ENCODE measurements around the gene ANKS1B. TPM values are rescaled to one million over a fixed set of nuclear protein-coding genes. Genes with fewer than 3 reads are reported as not detected.

The ANKS1B gene
- total and polyA plus RNA-seq, 3 experiments from 2014 or later, result 0.39 to 0.60 TPM; not detected in 1

DNA sequence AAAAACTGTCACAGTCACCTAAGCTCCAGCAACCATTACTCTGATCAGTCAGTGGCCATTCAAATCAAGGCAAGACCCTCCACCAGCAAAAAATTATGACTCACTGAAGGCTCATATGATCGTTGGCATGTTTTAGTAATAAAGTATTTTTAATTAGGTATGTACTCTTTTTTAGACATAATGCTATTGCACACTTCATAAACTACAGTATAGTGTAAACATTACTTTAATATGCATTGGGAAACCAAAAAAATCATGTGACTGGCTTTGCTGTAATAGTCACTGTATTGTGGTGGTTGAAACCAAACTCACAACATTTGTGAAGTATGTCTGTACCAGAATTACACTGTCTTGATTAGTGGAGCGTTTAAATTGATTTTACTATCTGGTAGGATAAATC is 471.7 kb downstream of the ANKS1B start:
- H3K4me1 ChIP-seq (ENCODE audit: insufficient read depth, low read length), result no peaks in the 10 kb centered on the region
- H3K27ac Mint-ChIP-seq, result no peak overlapping the region
- ChIA-PET POLR2A (no interaction called here), CTCF (no interaction called here)
- no peaks in the 10 kb centered on the region for H3K36me3 Mint-ChIP-seq
- no peak overlapping the region for H3K27ac ChIP-seq (ENCODE audit: low read depth, low read length)
- no peaks in the 10 kb centered on the region for H3K27me3 Mint-ChIP-seq
- H3K4me3 ChIP-seq (ENCODE audit: low read length), result no peak overlapping the region
- H3K27me3 ChIP-seq (ENCODE audit: insufficient read depth, low read length, poor library complexity, severe bottlenecking), result no peaks in the 10 kb centered on the region
- no peak overlapping the region for H3K4me3 Mint-ChIP-seq
- H3K36me3 ChIP-seq (ENCODE audit: insufficient read depth, low read length), result no peaks in the 10 kb centered on the region
- DNase-seq, result no peak
- H3K9me3 ChIP-seq (ENCODE audit: low read length), result no peaks in the 10 kb centered on the region
- peaks cover 3 to 11% (median 6%) of the 10 kb centered on the region in 5 donors for H3K9me3 Mint-ChIP-seq
- no peaks in the 10 kb centered on the region for H3K4me1 Mint-ChIP-seq

DNA sequence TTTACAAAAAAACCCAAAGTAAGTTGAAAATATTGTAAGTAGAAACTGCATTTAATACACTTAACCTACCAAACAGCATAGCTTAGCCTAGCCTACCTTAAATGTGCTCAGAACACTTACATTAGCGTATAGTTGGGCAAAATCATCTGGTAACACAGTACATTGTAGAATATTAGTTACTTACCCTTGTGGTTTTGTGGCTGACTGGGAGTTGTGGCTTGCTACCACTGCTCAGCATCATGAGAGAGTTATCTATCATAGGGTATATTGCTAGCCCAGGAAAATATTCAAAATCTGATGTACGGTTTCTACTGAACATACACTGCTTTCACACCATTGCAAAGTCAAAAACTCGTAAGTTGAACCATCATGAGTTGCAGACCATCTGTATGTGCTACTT is 478.9 kb downstream of the ANKS1B start:
- Histone ChIP-seq H3K4me3 (ENCODE audit: low read length) (no peak overlapping the region), H3K9me3 (ENCODE audit: low read length) (no peaks in the 10 kb centered on the region), H3K27me3 (ENCODE audit: insufficient read depth, low read length, poor library complexity, severe bottlenecking) (no peaks in the 10 kb centered on the region), H3K4me1 (ENCODE audit: insufficient read depth, low read length) (no peaks in the 10 kb centered on the region), H3K36me3 (ENCODE audit: insufficient read depth, low read length) (no peaks in the 10 kb centered on the region), H3K27ac (ENCODE audit: low read depth, low read length) (no peak overlapping the region)
- no peak for DNase-seq
- Mint-ChIP-seq H3K4me3 (no peak overlapping the region), H3K36me3 (no peaks in the 10 kb centered on the region), H3K4me1 (no peaks in the 10 kb centered on the region), H3K27me3 (no peaks in the 10 kb centered on the region), H3K27ac (no peak overlapping the region), H3K9me3 (peaks cover 2 to 16% (median 2%) of the 10 kb centered on the region in 5 donors)
- ChIA-PET POLR2A (no interaction called here), CTCF (no interaction called here)

DNA sequence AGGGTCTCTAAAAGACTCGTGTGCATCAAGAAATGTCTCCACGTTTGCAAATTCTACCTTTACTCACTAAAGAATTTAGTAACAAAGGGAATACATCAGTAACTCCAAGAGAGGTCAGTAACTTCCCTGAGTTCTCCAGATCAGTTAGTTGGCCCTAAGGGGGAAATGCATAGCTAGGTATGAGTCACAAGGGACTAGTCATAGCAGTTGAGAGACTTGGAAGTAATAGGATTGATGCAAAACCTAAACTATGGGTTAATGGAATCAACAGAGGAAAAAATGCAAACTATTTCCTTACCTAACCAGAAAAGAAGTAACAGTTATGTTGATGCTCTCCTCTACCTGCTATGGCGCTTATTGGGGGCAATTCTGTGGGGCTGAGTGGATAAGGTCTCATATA is 486.0 kb downstream of the ANKS1B start:
- H3K27me3 ChIP-seq (ENCODE audit: insufficient read depth, low read length, poor library complexity, severe bottlenecking), result no peaks in the 10 kb centered on the region
- H3K27ac ChIP-seq (ENCODE audit: low read depth, low read length), result no peak overlapping the region
- POLR2A ChIA-PET, result no interaction called here
- Mint-ChIP-seq H3K4me1 (no peaks in the 10 kb centered on the region), H3K9me3 (peaks cover 4 to 12% (median 4%) of the 10 kb centered on the region in 5 donors), H3K36me3 (no peaks in the 10 kb centered on the region), H3K27ac (no peak overlapping the region), H3K4me3 (no peak overlapping the region), H3K27me3 (no peaks in the 10 kb centered on the region)
- no peaks in the 10 kb centered on the region for H3K36me3 ChIP-seq (ENCODE audit: insufficient read depth, low read length)
- no peak overlapping the region for H3K4me3 ChIP-seq (ENCODE audit: low read length)
- no peaks in the 10 kb centered on the region for H3K4me1 ChIP-seq (ENCODE audit: insufficient read depth, low read length)
- CTCF ChIA-PET, result no interaction called here
- H3K9me3 ChIP-seq (ENCODE audit: low read length), result no peaks in the 10 kb centered on the region
- DNase-seq, result no peak

DNA sequence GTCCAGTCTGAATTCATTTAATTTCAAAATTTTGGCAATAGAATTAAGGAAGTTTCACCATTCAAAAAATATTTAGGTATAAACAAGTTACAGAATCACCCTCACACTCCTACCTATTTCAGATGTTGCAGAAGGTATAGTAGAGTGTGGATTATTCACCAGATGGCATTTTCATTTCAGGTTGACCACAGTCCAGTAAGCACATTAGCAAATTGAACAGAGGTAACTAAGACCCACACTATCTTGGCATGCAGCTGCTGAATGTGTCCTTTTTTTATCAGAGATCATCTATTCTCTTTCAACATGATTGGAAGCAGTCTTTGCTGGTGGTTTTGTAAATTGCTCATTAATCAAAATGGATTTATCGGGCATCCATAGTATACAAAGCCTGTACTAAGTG is 488.9 kb downstream of the ANKS1B start:
- H3K36me3 Mint-ChIP-seq, result no peaks in the 10 kb centered on the region
- DNase-seq, result no peak
- CTCF ChIA-PET, result no interaction called here

GRCh38 chr12:99493197-99493596 is 491.5 kb downstream of the ANKS1B start:
- Histone ChIP-seq H3K4me3 (ENCODE audit: low read length) (no peak overlapping the region), H3K9me3 (ENCODE audit: low read length) (no peaks in the 10 kb centered on the region), H3K27ac (ENCODE audit: low read depth, low read length) (no peak overlapping the region), H3K36me3 (ENCODE audit: insufficient read depth, low read length) (no peaks in the 10 kb centered on the region), H3K27me3 (ENCODE audit: insufficient read depth, low read length, poor library complexity, severe bottlenecking) (no peaks in the 10 kb centered on the region), H3K4me1 (ENCODE audit: insufficient read depth, low read length) (no peaks in the 10 kb centered on the region)
- Mint-ChIP-seq H3K27ac (no peak overlapping the region), H3K27me3 (peaks cover 0 to under 1% of the 10 kb centered on the region in 2 donors), H3K4me1 (no peaks in the 10 kb centered on the region), H3K36me3 (no peaks in the 10 kb centered on the region), H3K9me3 (peaks cover 0 to 13% (median 10%) of the 10 kb centered on the region in 5 donors), H3K4me3 (no peak overlapping the region)
- POLR2A ChIA-PET, result no interaction called here
- CTCF ChIA-PET, result no interaction called here
- DNase-seq, result no peak

More for the DNA sequence above, 488.9 kb downstream of the ANKS1B start:
- Mint-ChIP-seq H3K27me3 (no peaks in the 10 kb centered on the region), H3K27ac (no peak overlapping the region), H3K9me3 (peaks cover 2 to 18% (median 9%) of the 10 kb centered on the region in 5 donors), H3K4me1 (no peaks in the 10 kb centered on the region), H3K4me3 (no peak overlapping the region)
- H3K4me1 ChIP-seq (ENCODE audit: insufficient read depth, low read length), result no peaks in the 10 kb centered on the region
- H3K9me3 ChIP-seq (ENCODE audit: low read length), result no peaks in the 10 kb centered on the region
- POLR2A ChIA-PET, result no interaction called here
- no peaks in the 10 kb centered on the region for H3K27me3 ChIP-seq (ENCODE audit: insufficient read depth, low read length, poor library complexity, severe bottlenecking)
- no peaks in the 10 kb centered on the region for H3K36me3 ChIP-seq (ENCODE audit: insufficient read depth, low read length)
- no peak overlapping the region for H3K4me3 ChIP-seq (ENCODE audit: low read length)
- no peak overlapping the region for H3K27ac ChIP-seq (ENCODE audit: low read depth, low read length)

DNA sequence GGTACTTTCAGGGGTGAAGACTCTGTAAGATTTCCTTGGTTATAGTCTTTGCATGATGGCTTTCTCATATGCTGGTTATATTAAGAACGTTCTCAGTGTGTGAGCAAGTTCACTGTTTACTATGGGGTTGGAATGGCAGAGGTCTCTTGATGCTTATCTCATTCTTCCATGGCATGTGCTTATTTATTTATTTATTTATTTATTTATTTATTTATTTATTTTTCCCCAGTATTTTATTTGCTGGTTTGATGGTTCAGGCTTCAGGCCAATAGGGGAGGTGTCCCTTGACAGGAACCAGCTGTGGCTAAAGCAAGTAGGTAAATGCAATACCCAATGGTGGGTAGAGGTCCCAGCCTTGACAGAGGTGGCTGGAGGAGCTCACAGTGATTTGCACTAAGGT is 498.5 kb downstream of the ANKS1B start:
- Histone ChIP-seq H3K9me3 (ENCODE audit: low read length) (no peaks in the 10 kb centered on the region), H3K36me3 (ENCODE audit: insufficient read depth, low read length) (no peaks in the 10 kb centered on the region), H3K27ac (ENCODE audit: low read depth, low read length) (no peak overlapping the region), H3K4me3 (ENCODE audit: low read length) (no peak overlapping the region), H3K4me1 (ENCODE audit: insufficient read depth, low read length) (no peaks in the 10 kb centered on the region), H3K27me3 (ENCODE audit: insufficient read depth, low read length, poor library complexity, severe bottlenecking) (no peaks in the 10 kb centered on the region)
- Mint-ChIP-seq H3K36me3 (no peaks in the 10 kb centered on the region), H3K4me3 (no peak overlapping the region), H3K27me3 (peaks cover 0 to 1% of the 10 kb centered on the region in 2 donors), H3K9me3 (peaks cover 2 to 45% (median 7%) of the 10 kb centered on the region in 5 donors), H3K4me1 (no peaks in the 10 kb centered on the region), H3K27ac (no peak overlapping the region)
- no peak for DNase-seq
- CTCF ChIA-PET, result interaction anchor here (0.5 kb wide), 1 partner anchor 49 kb away, joined by 3 read pairs; no protein-coding TSS in a partner anchor
- POLR2A ChIA-PET, result no interaction called here

- H3K4me1 Mint-ChIP-seq, result no peaks in the 10 kb centered on the region
- Histone ChIP-seq H3K4me3 (ENCODE audit: low read length) (no peak overlapping the region), H3K36me3 (ENCODE audit: insufficient read depth, low read length) (no peaks in the 10 kb centered on the region), H3K27ac (ENCODE audit: low read depth, low read length) (no peak overlapping the region), H3K9me3 (ENCODE audit: low read length) (no peaks in the 10 kb centered on the region), H3K4me1 (ENCODE audit: insufficient read depth, low read length) (no peaks in the 10 kb centered on the region), H3K27me3 (ENCODE audit: insufficient read depth, low read length, poor library complexity, severe bottlenecking) (no peaks in the 10 kb centered on the region)
- ChIA-PET POLR2A (no interaction called here), CTCF (no interaction called here)
- H3K36me3 Mint-ChIP-seq, result no peaks in the 10 kb centered on the region
- no peaks in the 10 kb centered on the region for H3K27me3 Mint-ChIP-seq
- H3K27ac Mint-ChIP-seq, result no peak overlapping the region
- H3K9me3 Mint-ChIP-seq, result peaks cover 0 to 26% (median 2%) of the 10 kb centered on the region in 5 donors
- DNase-seq, result no peak
- no peak overlapping the region for H3K4me3 Mint-ChIP-seq
Observed at GRCh38 chr12:99479149-99479548, 505.6 kb downstream of the ANKS1B start.

DNA sequence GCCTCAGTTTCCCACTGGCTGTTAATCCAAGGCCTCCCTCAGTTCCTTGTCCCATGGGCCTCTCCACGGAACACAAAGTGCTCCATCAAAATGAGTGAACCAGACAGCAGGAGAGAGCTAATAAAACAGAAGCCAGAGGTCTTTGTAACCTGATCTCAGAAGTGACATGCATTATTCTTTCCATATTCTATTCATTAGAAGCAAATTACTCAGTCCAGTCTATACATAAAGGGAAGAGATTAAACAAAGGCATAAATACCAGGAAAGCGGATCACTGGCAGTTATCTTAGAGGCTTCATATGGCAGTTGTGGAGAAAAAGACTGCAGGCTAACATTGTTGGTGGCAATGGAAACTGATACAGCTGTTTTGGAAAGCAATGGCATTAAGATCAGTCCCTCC is 507.8 kb downstream of the ANKS1B start:
- H3K9me3 ChIP-seq (ENCODE audit: low read length), result no peaks in the 10 kb centered on the region
- no peak overlapping the region for H3K4me3 Mint-ChIP-seq
- H3K9me3 Mint-ChIP-seq, result peaks cover 0 to 16% (median 0%) of the 10 kb centered on the region in 5 donors
- CTCF ChIA-PET, result no interaction called here
- no peaks in the 10 kb centered on the region for H3K4me1 Mint-ChIP-seq
- no peaks in the 10 kb centered on the region for H3K4me1 ChIP-seq (ENCODE audit: insufficient read depth, low read length)
- no peaks in the 10 kb centered on the region for H3K27me3 Mint-ChIP-seq
- DNase-seq, result no peak
- no peaks in the 10 kb centered on the region for H3K36me3 ChIP-seq (ENCODE audit: insufficient read depth, low read length)
- POLR2A ChIA-PET, result no interaction called here
- H3K27me3 ChIP-seq (ENCODE audit: insufficient read depth, low read length, poor library complexity, severe bottlenecking), result no peaks in the 10 kb centered on the region
- no peaks in the 10 kb centered on the region for H3K36me3 Mint-ChIP-seq
- no peak overlapping the region for H3K27ac ChIP-seq (ENCODE audit: low read depth, low read length)
- H3K4me3 ChIP-seq (ENCODE audit: low read length), result no peak overlapping the region
- no peak overlapping the region for H3K27ac Mint-ChIP-seq
